ENCODE measurements around the gene TRPV6.

The TRPV6 gene

GRCh38 chr7:142847353-142847752 lies 38.2 kb downstream of the TRPV6 start:
- DNase-seq: no peak

GRCh38 chr7:142842251-142842766 lies 43.2 kb downstream of the TRPV6 start:
- DNase-seq: no peak

GRCh38 chr7:142838461-142839213 lies 46.9 kb downstream of the TRPV6 start:
- DNase-seq: no peak

- no peak for DNase-seq
Measured at GRCh38 chr7:142836426-142836825, 49.1 kb downstream of the TRPV6 start.

- DNase-seq: no peak
Measured at GRCh38 chr7:142835487-142835886, 50.1 kb downstream of the TRPV6 start.

GRCh38 chr7:142833174-142834048 lies 52.1 kb downstream of the TRPV6 start:
- no peak for DNase-seq

- no peak for DNase-seq
Measured at GRCh38 chr7:142832417-142832816, 53.1 kb downstream of the TRPV6 start.

GRCh38 chr7:142827951-142828500 lies 57.5 kb downstream of the TRPV6 start:
- DNase-seq: no peak

- DNase-seq: no peak
Measured at GRCh38 chr7:142822714-142823113, 62.8 kb downstream of the TRPV6 start.
